Inflammatory macrophage (primary cell): ENCODE results near the gene AP3S1.

Experiments used
- DNase-seq, 2 donors: peaks; one replicate each; pipeline ENCODE4 v3.0.0-alpha.2; 2020 to 2022

Gene AP3S1

DNA sequence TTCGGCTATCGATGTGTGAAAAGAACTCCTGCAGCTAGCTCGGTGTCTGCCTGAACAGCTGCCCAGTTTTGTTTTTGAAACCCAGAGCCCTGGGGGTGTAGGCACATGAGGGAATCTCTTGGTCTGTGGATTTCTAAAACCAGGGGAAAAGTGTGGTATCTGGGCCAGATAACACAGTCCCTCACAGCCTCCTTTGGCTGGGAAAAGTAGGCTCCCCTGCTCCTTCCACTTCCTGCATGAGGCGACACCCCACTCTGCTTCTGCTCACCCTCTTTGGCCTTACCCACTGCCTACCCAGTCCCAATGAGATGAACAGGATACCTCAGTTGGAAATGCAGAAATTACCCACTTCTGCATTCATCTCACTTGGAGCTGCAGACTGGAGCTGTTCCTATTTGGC is 15.8 kb upstream of the AP3S1 start:
- DNase-seq: no peak

DNA sequence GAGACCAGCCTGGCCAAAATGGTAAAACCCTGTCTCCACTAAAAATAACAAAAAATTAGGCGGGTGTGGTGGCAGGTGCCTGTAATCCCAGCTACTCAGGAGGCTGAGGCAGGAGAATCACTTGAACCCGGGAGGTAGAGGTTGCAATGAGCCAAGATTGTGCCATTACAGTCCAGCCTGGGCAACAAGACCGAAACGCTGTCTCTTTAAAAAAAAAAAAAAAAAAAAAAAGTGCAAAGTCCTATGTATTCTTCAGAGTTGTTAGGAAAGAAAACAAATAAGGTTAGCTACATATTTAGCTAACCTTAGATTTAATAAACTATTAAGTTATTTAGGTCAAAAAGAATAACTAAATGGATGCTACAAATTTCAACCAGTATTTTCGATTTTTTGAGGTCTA is 11.8 kb upstream of the AP3S1 start:
- no peak for DNase-seq

DNA sequence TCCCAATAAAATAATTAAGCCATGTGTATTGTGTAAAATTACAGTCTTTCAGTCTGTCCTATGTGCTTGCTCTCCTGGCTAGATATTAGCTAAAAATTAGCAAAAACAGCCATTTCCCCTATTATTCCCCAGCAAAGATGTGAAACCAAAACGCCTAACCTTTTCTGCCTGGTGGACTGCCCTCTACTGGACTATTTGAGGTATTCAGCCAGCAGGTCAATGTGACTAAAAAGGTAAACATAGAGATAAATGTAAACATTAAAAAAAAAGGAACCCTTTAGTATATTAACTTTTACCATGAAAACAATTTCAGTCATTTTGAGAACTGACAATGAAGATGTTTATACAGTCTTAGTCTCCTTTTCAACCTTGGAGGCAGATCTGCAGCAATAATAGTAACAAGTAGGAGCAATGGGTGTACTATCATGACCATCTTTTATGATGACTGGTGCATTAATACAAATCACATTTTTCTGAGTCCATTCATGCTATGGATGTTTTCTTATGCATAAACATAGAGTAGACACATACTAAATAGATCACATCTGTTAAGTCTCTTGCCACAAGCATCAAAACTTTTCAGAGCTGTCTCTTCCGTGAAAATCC is 10.5 kb upstream of the AP3S1 start:
- peak; percentile 57 to 59 for DNase-seq

DNA sequence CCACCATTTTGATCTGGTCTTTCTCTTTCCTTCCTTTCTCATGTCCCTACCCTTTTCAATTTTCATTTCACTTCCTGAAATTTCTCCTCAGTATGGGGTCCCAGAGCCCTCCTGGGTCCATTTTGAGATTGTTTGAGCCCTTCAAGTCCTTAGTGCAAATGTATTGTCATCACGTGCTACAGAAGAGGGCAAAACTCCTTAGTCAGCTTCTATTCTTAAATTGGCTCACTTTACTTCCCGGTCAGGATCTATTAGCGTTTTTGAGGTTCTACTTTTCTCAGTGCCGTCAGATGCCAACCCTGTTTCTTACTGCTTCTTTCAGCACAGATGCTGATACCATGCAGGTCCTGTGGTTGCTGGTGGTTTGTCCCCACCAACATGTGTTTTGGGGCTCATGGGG is 6.3 kb upstream of the AP3S1 start:
- no peak for DNase-seq

DNA sequence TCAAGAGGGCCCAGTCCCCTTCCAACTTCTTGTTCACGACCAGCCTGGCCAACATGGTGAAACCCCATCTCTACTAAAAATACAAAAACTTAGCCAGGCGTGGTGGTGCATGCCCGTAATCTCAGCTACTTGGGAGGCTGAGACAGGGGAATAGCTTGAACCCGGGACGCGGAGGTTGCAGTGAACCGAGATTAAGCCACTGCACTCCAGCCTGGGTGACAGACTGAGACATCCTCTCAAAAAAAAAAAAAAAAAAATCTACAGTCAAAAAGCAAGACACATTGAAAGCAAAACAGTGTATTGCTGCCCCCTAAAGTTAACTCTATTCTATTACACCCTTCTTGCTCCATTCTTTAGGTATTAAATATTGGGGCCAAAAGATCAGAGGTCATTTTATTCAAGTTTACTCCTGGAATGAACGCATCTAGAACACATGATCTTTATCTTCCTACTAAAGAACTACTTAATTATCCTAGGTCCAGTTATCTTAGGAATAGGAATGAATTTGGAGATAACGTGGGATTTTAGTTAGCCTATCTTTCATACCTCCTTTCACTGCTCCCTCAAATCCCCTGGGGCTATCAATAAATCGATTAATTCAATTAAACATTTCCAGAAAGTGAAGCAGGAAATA is 2.7 kb upstream of the AP3S1 start:
- DNase-seq: peak; percentile 43 to 72

DNA sequence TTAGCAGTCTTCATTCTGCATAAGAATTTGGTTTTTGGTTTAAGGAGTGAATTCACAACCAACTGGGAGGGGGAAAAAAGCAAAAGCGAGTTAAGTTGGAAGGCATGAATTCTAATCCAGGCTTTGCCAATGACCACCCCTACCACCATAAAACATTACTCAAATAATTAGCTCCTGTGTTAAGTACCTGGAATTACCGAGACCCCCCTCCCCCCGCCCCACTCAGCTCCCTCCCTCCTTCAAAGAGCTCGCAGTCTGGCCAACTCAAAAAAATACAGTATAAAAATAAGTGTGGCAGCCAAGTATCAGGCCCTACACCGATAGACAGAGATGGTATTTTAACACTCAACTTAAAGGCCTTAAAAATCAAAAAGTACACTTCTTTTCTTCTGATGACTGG is 862 bp upstream of the AP3S1 start:
- no peak for DNase-seq

DNA sequence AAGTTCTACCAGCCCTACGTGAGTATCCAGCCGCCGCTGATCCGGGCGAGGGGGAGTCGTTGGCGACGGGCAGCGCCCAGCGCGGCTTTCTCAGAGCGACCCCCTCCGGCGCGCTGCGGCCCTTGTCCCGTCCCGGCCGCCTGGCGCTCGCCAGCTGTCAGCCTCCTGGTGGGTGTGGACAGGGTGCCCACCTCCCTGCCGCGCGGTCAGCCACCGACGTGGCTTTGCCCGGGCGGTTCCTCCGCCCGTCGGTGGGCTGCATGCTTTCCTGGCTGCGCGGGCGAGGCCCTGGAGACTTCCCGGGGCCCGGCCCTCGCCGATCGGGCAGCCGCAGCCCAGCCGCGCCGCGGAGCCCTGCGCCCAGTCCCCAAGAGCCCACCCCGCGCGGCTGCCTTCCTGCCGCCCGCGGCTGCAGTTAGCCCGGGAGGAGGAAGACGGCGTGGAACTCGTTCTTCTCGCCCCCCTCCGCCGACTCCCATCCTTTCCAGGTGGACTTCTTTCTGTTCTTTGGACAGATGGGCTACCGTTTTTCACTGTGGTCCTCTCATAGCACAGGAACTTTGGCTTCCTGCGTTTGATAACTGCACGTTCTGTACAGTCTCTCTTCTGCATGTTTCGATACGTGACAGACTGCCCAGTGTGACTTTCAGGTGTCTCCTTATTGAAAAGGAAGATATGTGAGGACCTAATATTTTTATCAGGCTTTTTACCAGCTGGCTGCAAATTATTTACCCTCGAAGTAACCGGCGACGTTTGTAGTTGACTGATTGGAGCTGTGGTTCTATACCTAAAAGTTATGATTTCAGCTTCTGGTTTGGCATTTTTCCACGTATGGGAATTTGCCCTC is 577 bp downstream of the AP3S1 start:
- peak in 1 of 2 donors; percentile 63 for DNase-seq

DNA sequence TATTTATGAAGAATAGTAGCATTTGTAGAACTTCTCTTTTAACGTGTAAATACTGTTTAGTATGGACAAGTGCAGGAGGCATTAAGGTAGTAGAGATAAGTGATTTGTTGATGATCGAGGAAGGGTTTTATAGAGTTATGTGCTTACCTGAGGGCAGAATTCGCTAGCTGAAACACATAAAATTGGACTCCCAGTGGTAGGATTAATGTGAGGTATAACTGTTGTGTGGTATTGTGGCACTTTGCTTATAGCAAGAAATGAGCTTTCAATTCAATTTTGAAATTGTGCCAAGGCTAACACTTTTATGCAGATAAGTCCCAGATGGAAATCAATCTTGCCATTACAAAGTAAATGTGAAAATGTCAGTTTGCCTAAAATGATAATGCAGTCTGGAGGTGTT is 1.2 kb downstream of the AP3S1 start:
- no peak for DNase-seq

DNA sequence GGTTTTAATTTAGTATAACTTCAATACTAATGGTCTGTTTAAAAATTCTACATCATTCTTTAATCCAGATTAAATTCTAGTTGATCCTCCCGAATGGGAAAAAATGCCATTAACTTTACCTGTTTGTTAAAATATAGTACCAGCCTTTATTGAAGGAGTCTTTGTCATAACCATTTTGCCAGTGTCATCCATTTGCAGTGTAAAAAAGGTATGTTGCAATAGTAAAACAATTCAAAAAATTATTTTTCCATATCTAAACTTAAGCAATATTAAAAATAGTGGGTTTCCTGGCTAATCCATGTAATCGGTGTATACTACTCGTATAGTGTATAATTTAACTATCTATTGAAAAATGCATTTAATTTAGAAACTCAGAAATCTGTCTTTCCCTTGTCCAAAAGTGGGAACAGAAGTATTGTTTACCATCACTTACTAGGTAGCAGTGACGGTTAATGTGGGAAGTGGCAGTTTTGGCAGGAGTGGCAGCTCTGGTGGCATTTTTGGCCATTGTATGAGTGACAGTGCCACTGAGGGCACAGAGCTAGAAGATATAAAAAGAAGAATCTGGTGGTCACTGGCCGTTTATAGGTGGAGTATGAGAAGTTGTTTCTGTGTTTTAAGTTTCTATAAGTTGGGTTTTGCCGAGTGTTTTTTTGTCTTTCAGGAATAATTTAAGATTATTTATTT is 1.9 kb downstream of the AP3S1 start:
- DNase-seq: peak in 1 of 2 donors; percentile 9

DNA sequence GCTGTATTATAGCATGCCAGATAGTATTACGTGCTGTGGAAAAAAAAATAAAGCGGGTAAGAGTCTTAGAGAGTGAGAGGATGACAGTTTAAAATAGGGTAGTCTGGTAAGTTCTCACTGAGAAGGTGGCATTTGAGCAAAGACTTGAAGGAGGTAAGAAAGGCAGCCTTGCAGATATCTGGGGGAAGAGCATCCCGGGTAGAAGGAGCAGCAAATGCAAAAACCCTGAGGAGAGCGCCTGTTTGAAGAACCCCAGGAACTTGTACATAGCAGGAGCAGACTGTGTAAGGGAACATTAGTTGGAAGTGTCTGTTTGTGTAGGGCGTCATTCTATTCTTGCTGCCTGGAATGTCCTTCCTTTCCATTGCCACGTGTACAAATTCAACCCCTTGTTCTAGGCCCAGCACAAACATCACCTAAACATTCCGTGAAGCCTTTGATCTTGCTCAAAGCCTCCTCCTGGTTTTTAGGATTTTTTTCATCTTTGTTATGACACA is 2.6 kb downstream of the AP3S1 start:
- DNase-seq: no peak

DNA sequence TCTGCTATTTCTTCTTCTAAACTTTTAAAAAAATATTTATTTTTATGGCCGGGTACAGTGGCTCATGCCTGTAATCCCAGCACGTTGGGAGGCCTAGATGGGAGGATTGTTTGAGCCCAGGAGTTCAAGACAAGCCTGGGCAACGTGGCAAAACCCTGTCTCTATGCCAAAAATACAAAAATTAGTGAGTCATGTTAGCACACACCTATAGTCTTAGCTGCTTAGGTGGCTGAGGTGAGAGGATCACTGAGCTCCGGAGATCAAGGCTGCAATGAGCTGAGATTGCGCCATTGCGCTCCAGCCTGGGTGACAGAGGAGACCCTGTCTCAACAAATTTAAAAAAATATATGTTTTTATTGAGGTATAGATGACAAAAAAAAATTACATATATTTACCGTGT is 5.6 kb downstream of the AP3S1 start:
- no peak for DNase-seq

DNA sequence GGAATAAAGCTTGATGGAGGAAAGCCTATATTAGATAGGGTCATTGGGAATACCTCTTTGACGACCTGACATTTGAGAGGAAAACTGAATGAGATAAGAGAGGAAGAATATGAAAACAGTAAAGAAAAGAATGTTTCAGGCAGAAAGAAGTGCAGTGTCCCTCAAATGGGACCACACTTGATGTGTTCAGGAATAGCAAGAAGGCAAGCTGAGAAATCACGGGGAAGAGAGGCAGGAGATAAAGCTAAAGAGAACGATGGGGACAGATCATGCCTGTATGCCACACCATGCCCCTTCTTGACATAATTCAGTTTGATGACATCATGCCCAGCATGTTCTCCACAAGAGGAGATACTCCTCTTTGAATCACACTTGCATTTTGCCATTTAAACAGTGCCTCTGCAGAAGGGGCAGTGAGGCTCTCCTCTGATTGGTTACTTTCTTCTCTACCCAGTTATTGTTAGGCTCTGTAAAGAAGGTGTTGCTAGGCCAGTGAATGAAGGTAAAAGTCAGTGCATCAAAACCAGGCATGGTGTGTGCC is 7.6 kb downstream of the AP3S1 start:
- DNase-seq: no peak

DNA sequence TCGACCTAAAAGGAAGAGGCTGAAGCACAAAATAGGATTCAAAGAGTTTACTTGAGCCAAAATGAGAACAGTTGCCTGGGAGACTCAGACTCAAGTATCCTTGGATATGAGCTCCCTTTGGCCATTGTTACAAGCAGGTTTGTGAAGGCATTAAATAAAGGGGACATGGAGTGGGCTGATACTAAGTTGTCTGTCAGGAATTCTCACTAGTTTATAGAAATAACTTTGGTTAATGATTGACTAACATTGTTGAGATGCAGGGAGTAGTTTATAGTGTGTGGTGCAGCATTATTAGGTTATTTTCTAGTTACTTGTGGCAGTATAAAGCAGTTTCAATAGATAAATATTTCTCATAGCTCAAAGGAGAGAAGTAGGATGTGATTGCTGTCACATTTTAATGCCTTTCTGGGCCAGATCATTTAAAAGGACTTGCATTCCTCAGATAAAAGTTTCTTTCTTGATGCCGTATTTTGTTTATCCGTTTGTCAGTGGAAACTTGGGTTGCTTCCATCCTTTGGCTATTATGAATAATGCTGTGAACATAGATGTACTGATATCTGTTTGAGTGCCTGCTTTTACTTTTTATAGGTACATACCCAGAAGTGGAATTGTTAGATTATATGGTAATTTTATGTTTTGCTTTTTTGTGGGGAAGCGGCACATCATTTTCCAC is 9.1 kb downstream of the AP3S1 start:
- no peak for DNase-seq

DNA sequence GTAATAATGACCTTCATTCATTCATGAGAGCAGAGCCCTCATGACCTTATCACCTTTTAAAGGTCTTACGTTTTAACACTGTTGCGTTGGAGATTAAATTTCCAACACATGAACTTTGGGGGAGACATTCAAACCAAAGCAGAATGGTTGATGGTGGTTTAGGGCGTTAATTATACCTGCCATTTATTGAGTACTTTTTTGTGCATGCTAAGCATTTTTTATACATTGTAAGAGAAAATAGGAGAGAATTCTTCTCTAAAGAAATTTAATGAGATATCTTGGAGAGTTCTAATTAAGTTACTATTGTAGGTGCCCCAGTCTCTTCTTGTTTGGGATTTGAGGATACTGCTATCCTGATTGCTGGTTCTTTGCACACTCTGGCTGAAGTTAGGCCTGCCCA is 12.4 kb downstream of the AP3S1 start:
- no peak for DNase-seq

DNA sequence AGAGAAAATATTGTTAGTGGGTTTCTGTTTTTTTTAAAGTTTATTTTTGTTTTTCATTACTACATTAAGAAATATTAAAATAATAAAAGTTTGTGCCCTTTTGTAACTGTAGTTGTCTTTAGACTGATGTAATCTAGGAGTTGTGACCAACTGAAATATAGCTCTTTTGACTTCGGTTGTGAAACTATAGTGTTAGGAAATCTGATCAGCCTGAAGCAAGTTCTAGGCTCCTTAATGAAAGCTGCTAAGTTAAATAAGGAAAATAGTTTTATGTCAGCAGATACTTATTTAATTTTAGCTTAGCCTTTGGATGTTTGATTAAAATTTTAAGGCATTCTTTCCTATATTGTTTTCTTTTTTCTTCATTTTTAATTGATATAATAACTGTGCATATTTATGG is 14.2 kb downstream of the AP3S1 start:
- peak; percentile 58 to 77 for DNase-seq

DNA sequence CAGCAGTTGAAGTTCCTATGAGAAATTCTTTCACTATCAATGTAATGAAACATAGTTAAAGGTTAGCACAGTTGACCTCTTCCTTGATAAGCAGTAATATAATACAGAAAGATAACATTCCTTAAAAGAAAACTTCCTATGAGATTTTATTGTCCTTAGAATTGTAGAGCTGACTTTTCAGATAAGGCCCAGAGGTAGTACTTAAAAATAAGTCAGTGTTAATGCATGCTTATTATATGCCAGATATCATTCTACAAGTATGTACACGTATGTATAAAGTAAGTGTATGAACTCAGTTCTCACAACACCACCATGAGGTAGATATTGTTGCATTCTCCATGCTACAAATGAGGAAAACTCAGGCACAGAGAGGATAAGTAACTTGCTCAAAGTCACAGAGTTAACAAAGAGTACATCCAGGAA is 15.3 kb downstream of the AP3S1 start:
- no peak for DNase-seq

DNA sequence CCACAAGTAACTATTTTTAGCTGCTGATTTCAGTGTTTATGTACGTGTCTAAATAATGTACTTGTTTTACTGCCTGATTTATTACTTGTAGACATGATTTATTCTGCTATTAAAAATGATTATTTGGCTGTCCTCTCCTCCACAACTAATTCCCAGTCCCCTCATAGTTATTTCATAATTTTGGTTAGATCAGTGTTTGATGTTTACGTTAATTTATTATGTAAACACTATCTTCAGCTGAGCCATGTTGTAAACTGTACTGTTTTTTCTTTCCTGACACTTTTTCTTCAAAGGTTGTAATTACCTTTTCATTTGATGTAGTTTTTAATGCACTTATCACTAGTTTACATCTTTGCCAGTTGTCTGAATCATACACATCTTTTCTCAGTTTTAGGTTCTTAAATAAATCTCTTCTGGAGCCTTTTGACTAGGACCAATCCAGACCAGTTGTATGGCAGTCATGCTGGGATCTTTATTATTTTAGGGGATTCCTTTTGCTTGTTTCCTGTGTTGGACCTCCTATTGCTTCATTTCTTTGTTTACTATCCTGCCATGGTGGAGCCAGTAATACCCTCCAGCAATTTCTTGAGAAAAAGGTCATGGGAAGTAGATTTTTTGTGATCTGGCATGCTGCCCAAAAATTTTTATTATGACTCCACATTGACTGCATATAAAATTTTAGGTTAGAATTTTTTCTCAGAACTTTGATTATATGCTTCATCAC is 16.1 kb downstream of the AP3S1 start:
- DNase-seq: no peak

DNA sequence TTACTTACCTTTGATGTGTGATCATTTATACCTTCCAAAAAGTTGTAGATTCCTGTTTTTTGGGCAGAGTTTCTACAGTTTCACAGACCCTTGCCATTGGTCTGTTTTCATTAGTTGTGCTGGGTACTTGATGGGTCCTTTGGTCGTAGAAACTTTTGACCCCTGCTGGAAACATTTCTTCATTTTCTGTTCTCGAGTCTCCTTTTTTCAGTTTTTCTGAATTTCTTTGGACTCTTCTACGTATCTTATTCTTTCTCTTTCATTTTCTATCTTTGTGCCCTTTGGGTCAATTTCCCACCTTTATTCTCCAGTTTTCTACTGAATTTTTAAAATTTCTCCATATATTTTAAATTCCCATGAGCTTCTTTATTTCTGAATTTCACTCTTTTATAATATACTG is 16.7 kb downstream of the AP3S1 start:
- DNase-seq: no peak

DNA sequence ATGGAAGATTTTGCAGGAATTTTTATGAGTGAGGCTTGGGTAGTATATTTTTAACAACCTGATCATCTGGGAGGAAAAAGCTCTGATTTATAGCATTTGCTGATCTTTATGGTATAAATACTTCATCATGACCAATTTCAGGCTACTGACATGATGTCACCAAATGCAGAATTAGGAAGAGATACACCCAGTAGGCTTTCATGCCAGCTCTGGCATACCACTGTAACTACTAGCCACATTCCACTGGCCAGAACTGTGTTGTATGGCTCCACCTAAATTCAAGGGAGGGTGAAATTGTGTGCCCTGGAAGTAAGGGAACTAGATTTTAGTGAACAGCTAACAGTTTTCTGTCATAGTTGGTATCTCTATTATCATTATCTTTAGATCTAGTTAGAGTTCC is 17.6 kb downstream of the AP3S1 start:
- no peak for DNase-seq

DNA sequence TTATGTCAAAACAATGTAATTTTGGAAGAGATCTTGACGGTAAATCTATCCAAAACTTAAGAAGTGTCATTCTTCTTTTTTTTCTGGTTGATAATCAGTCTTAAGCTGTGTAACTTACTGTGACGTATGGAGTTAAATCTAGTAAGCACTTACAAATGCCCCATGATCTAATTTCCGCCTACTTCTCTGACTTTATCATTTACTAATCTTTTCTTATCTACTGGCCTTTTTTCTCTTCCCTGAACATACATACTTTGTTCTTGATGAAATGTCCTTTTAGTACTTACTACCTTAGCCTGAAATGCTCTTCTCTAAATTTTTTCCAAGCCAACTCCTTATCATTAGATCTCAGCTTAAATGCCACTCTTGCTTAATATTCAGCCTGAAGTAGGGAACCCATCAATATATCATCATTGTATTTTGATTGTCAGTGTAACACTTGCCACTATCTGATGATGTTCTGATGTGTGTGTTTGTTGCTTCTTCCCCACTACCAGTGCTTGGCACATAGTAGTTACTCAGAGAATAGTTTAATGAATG is 27.6 kb downstream of the AP3S1 start:
- no peak for DNase-seq

DNA sequence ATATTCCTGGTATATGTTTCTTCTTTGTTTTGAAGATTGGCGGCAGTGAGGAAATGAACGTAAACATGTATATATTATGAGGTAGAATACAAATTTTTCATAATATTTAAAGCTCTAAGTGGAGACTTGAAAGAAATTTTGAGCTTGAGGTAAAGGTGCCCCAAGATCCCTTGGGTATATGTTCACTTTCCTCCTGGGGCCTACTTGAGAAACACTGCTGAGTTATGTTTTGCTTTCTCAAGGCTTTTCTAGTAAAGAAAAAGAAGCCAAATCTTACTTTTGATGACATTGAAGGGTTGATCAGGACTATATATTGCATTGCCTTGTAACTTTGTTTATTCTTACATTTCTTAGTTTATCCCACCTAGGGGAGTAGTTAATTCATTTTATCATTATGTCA is 30.7 kb downstream of the AP3S1 start:
- no peak for DNase-seq
